ENCODE results near the gene ANTXRL.

GRCh38 chr10:46326066-46326465, 39.3 kb downstream of the ANTXRL start:
- TF ChIP-seq CTCF (IDR thresholded peaks at IDR 0.05; ENCODE audit: low read depth, low read length) (no peak), MAX (IDR thresholded peaks at IDR 0.05; ENCODE audit: low read depth, low read length) (no peak), MYC (IDR thresholded peaks at IDR 0.05; ENCODE audit: low read depth, low read length) (no peak), POLR2A (IDR thresholded peaks at IDR 0.05; ENCODE audit: extremely low read depth, insufficient read length) (no peak)

Data from NB4 (cell line).